ENCODE measurements around the gene MYO1G.

MYO1G gene

DNA sequence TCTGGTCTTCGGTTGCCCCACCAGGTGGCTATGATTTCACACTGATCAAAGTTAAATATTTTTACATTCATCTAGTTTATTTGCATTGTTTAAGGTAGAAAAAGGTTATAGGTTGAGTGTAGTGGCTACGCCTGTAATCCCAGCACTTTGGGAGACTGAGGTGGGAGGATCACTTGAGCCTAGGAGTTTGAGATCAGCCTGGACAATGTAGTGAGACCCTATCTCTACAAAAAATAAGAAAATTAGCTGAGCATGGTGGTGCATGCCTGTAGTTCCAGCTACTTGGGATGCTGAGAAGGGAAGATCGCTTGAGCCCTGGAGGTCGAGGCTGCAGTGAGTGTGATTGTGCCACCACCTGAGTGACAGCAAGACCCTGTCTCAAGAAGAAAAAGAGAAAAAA lies 25.0 kb upstream of the MYO1G start:
- H3K4me3 ChIP-seq (ENCODE audit: low read length) = no peak overlapping the region
- no peak for DNase-seq (ENCODE audit: low read depth)
- TF ChIP-seq, protein P1, sequence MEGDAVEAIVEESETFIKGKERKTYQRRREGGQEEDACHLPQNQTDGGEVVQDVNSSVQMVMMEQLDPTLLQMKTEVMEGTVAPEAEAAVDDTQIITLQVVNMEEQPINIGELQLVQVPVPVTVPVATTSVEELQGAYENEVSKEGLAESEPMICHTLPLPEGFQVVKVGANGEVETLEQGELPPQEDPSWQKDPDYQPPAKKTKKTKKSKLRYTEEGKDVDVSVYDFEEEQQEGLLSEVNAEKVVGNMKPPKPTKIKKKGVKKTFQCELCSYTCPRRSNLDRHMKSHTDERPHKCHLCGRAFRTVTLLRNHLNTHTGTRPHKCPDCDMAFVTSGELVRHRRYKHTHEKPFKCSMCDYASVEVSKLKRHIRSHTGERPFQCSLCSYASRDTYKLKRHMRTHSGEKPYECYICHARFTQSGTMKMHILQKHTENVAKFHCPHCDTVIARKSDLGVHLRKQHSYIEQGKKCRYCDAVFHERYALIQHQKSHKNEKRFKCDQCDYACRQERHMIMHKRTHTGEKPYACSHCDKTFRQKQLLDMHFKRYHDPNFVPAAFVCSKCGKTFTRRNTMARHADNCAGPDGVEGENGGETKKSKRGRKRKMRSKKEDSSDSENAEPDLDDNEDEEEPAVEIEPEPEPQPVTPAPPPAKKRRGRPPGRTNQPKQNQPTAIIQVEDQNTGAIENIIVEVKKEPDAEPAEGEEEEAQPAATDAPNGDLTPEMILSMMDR (conservative IDR thresholded peaks at IDR 0.05; ENCODE audit: low read length) = no peak

DNA sequence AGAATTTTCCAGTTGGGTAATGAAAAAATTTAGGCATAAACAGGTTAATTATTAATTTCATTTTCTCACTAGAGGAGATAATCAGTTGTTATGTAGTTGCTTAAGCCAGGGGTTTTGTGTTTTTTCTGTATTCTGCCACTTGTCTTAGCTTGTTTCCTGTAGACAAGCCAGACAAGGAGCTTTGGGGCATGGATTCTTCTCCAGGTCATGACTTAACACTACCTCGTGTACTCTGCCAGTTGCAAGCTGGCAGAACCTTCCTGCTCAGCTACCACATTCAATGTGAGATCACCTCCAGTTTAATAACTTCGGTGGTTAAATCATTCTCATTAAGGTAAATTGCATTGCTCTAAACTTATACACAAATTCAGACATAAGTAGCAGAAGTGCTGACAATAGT lies 23.0 kb upstream of the MYO1G start:
- no peak for DNase-seq (ENCODE audit: low read depth)
- H3K4me3 ChIP-seq (ENCODE audit: low read length) = peak overlapping the region; percentile 64; the same call in 1 of the 2 replicates
- TF ChIP-seq, protein P1 (conservative IDR thresholded peaks at IDR 0.05; ENCODE audit: low read length) = no peak

DNA sequence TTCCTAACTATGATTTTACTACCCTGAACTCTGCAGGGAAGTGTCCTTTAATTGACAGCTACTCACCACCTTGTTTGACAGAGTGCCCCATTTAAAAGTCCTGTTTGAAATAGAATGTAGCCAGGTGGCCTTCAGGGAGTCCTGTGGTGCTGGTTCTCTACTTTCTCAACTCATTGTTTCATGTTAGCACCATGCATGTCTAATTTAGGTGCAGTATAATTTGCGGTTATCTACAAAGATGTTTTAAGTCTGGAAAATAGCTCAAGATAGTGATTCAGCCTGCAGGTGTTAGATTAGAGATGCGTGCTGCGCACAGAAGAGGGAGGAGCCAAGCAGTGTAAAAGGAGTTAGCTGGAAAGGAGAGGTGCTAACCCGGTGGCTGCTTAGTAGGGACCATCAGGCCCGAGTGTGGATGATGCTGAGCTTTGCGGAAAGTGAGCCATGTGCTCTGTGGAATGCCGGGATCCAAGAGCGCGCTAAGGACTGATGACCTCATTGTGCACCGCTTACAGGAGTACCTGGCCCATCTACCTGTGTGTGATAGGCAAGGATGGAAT lies 22.4 kb upstream of the MYO1G start:
- TF ChIP-seq, protein P1 (conservative IDR thresholded peaks at IDR 0.05; ENCODE audit: low read length) = no peak
- DNase-seq (ENCODE audit: low read depth) = no peak
- H3K4me3 ChIP-seq (ENCODE audit: low read length) = peak overlapping the region; percentile 64

DNA sequence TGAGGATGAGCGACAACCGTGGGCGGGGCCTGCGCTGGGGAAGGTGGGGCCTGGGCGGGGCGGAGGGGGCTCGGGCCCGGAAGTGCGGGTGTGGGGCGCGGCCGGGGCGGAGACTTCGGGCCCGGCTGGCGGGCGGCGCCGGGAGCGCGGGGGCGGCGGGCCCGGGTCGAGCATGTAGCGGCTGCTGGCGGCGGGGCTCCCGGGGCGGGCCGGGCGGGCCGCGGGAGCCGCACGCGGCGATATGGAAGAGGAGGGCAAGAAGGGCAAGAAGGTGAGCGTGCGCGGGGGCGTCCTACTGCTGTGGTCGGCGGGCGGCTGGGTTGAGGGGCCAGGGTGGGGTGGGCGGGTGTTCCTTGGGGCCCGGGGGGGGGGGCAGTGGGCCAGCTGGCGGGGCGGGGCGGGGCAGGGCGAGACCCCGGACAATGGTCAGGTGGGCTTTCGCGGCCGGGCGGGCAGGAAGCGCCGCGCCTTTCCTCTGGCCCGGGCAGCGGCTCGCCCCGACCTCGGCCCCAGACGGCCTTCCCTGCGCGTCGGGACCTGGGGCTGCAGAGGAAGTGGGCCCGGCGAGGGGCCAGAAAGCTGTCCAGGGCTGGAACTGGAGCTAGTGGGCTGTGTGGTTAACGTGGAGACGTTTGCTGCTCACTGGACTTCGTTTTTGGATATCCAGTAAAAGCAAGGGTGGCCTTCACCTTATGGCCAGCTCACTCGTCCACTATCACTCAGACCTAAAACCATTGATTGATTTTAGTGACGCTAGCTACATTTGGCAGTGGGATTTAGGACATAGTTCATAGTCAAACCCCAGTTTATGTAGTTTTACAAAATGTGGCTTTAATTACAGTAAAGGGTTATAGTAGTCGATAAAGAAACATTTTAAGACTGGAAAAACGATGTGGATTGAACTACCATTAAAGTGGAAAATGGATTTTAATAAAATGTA lies 21.5 kb upstream of the MYO1G start, which contains the start of gene CCM2:
Gene CCM2, plus strand, starts transcription at position 109 of the 940 bp plus-strand sequence. Its CDS starts 133 bp downstream, at position 242.
- peak within 1 kb of the TSS; percentile 78 for H3K4me3 ChIP-seq (ENCODE audit: low read length)
- DNase-seq (ENCODE audit: low read depth) = peak; percentile 58
- TF ChIP-seq, protein P1 (conservative IDR thresholded peaks at IDR 0.05; ENCODE audit: low read length) = no peak

DNA sequence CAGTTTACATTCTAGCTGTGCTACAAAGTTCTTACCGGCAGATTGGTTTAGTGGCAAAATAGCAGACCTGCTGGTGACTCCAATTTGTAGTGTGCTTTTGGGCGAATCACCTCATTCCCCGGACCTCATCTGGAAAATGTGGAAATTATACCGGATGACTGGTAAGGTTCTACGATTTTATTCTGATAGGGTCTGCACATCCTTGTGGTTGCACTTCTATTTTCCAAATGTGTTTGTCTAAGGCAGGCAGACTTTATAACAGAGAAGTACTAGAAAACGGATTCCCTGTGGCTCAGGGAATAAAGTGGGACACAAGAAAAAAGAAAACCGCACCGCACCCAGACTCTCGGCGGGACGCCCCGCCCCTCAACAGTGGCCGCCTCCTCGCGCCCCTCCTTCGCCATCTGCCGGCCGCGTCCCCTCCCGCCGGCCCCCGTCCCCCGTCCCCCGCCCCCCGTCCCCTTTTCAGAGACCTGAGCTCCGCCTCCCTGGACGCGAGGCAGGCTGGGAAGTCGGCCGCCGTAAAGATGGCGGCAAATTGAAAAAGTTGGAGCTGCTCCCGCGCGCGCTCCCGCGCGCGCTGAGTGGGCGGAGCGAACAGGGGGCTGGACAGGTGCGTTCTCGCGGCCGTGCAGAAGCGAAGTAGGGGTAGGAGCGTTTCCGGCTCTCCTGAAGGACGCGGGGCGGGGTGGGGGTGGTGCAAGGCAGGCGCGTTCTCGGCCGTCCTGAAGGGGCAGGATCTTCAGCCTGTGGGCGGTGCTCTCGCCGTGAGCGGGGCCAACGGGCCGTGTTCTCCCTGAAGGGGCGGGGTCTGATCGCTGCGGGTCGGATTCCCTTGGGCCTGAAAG lies 20.7 kb upstream of the MYO1G start:
- TF ChIP-seq, protein P1 (conservative IDR thresholded peaks at IDR 0.05; ENCODE audit: low read length) = no peak
- H3K4me3 ChIP-seq (ENCODE audit: low read length) = peak overlapping the region; percentile 78
- peak; percentile 98 for DNase-seq (ENCODE audit: low read depth)

DNA sequence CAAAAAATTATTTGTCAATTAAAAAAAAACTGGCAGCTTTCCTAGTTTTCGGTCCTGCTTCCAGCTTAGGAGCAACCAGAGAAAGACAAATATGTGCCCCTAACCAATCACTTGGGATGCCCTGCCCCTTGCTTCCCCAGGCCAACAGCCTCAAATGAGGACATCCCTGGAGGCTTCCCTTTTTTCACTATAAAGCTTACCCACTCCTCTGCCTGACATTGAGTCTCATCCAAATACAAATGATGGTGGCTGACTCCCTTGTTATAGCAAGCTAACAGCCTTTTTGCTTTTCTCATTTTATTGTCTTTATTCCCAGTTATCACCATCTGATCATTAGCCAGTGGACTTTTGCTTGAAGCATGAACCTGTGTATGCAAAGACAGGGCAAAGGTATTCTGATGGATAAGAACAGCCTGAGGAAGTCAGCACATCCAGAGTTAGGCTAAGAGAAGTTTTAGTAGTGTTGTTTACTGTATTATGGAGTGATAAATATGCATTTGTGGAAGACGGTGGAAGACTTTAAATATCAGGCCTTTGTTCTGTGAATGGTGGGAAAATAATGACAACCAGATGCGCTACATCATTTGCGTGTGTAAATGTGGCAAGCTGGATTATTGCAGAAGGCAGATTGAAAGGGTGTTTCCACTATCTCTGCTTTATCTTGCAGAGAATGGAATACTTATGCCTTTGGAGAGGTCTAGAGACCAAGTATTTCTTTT lies 19.5 kb upstream of the MYO1G start:
- TF ChIP-seq, protein P1 (conservative IDR thresholded peaks at IDR 0.05; ENCODE audit: low read length) = no peak
- peak; percentile 36 for DNase-seq (ENCODE audit: low read depth)
- no peak overlapping the region for H3K4me3 ChIP-seq (ENCODE audit: low read length)

All from AG10803 (cell line).